Kidney (tissue), 14 donors: Measurements from ENCODE around the gene PITPNM1. TPM values are rescaled to one million over a fixed set of nuclear protein-coding genes. Genes with fewer than 3 reads are reported as not detected.

Source experiments
- DNase-seq, 5 donors: peaks; one replicate each; pipeline ENCODE4 v3.0.0-alpha.2; 2013 to 2020
- FAIRE-seq: peaks from 2 replicates; lab custom pipeline; 2012; peaks lifted over from hg19 to GRCh38; lab: Jason Lieb, UNC
- H3K27ac ChIP-seq, 2 donors: one replicate each; pipeline ENCODE4 v1.7.0; 2013; ENCODE audit warnings: low read depth in 2 of 2, low read length in 2 of 2, inconsistent platforms in 1 of 2
- H3K27me3 ChIP-seq: one replicate; pipeline ENCODE4 v1.7.1; 2013; ENCODE audit warnings: low read length, inconsistent platforms; ENCODE audit not compliant: control insufficient read depth, insufficient read depth
- H3K36me3 ChIP-seq, 3 donors: one replicate each; pipeline versions ENCODE4 v1.7.0 to v1.7.1; 2013; ENCODE audit warnings: low read length in 3 of 3, control low read depth in 1 of 3, inconsistent platforms in 1 of 3; ENCODE audit not compliant: insufficient read depth in 3 of 3, control insufficient read depth in 2 of 3
- H3K4me1 ChIP-seq, 3 donors: one replicate each; pipeline versions ENCODE4 v1.7.0 to v1.7.1; 2013; ENCODE audit warnings: low read length in 3 of 3, inconsistent platforms in 1 of 3, low read depth in 1 of 3; ENCODE audit not compliant: control insufficient read depth in 2 of 3, insufficient read depth in 2 of 3
- H3K4me3 ChIP-seq, 3 donors: one replicate each; pipeline versions ENCODE4 v1.7.0 to v1.8.1; 2013; ENCODE audit warnings: low read length in 3 of 3, control low read depth in 1 of 3, inconsistent platforms in 1 of 3
- H3K9ac ChIP-seq, 3 donors: one replicate each; pipeline versions ENCODE4 v1.7.0 to v1.7.1; 2013; ENCODE audit warnings: low read length in 3 of 3, control low read depth in 1 of 3, inconsistent platforms in 1 of 3
- H3K9me3 ChIP-seq, 3 donors: one replicate each; pipeline versions ENCODE4 v1.7.0 to v1.7.1; 2013; ENCODE audit warnings: low read length in 3 of 3, control low read depth in 1 of 3, inconsistent platforms in 1 of 3; ENCODE audit not compliant: control insufficient read depth in 2 of 3, insufficient read depth in 1 of 3
- intact Hi-C: fragments of 100-400 bp; cut with DNase I; formaldehyde crosslinking; loops from one replicate; pipeline ENCODE4 v1.11.1; 2022
- polyA plus RNA-seq: library from polyadenylated mRNA; stranded (reverse); fragments of 350-450 nt; fragmentation: Illumina TruSeq; extraction: RNeasy Lipid Tissue Mini Kit (QIAGEN cat#74804); gene quantifications from one replicate; pipeline ENCODE4 v1.2.3, GENCODE V29; 2014; ENCODE audit warnings: low read depth, low replicate concordance; ENCODE audit not compliant: insufficient read depth
- total RNA-seq: library from RNA; stranded (reverse); fragmentation: NEBNext Ultra II Directional; extraction: Animal tissue kit (Norgen Biotek cat#: 25700); gene quantifications from one replicate; pipeline ENCODE4 v1.2.1, GENCODE V29; 2021
- TF ChIP-seq, protein P1 (sequence below): IDR thresholded peaks from 3 replicates; pipeline ENCODE4 v1.5.1; 2012; ENCODE audit warnings: mild to moderate bottlenecking, moderate library complexity, borderline replicate concordance; ENCODE audit not compliant: insufficient read depth; ENCODE audit errors: extremely low read depth
- donor health status: control.
- donor health status: control.
- donor health status: control.
- donor health status: control.
- donor health status: control.
- donor health status: DM: yes; HTN: yes; CAD: no.
- donor health status: Normal renal cell carcinoma (clear cell type).

PITPNM1 gene
- total and polyA plus RNA-seq, 2 donors from 2014 or later = 19.3 to 74.7 TPM

DNA sequence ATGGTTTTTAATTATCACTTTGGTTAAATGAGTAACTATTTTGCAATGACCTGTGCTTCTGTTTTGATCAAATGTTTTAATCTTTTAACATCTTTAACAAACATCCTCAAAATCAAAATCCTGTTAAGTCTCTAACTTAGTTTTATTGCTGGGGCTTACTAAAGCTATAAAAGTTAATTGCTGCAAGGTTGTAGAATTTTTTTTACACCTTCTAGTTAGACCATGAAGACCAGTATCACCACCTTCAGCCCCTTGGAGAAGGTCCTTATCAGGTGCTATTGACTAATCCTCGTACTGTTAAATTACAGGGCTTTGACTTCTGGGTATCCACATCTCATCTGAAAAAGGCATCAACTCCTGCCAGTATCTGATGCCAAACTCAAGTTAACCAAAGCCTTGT is 30.4 kb upstream of the PITPNM1 start:
- Histone ChIP-seq H3K36me3 (no peaks in the 10 kb centered on the region), H3K4me3 (no peak overlapping the region), H3K9ac (no peak overlapping the region), H3K27ac (no peak overlapping the region), H3K4me1 (no peaks in the 10 kb centered on the region), H3K27me3 (no peaks in the 10 kb centered on the region), H3K9me3 (no peaks in the 10 kb centered on the region)
- intact Hi-C loops = no loop called here
- TF ChIP-seq, protein P1, sequence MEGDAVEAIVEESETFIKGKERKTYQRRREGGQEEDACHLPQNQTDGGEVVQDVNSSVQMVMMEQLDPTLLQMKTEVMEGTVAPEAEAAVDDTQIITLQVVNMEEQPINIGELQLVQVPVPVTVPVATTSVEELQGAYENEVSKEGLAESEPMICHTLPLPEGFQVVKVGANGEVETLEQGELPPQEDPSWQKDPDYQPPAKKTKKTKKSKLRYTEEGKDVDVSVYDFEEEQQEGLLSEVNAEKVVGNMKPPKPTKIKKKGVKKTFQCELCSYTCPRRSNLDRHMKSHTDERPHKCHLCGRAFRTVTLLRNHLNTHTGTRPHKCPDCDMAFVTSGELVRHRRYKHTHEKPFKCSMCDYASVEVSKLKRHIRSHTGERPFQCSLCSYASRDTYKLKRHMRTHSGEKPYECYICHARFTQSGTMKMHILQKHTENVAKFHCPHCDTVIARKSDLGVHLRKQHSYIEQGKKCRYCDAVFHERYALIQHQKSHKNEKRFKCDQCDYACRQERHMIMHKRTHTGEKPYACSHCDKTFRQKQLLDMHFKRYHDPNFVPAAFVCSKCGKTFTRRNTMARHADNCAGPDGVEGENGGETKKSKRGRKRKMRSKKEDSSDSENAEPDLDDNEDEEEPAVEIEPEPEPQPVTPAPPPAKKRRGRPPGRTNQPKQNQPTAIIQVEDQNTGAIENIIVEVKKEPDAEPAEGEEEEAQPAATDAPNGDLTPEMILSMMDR = no peak
- DNase-seq (no peak), FAIRE-seq (no peak)

DNA sequence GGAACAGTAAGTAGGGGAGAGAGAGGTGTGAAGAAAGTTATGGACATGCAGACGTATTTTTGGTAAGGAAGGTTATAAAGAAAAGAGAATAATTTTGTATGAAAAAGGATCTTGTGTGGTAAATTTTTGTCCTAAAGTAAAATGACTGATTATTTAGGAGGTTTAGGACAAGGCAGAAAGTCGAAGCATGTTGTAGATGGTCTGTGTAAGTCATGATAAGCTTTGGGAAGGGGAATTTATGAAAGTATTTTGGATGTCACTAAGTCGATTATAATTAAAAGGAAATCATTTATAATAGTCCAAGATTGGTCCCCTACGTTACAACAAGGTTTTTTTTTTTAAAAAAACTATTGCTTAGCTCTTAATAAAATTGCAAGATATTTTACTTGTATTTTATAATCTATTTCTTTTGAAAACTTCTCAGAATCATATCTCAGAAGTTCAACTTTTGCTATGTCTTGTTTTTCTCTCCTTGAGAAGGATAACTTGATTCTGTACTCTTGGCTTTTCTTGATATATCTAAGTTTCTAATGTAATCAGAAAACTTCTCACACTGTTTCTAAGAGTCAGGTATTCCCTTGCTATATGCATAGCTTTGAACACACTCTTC is 29.0 kb upstream of the PITPNM1 start:
- H3K36me3 ChIP-seq = no peaks in the 10 kb centered on the region
- H3K9me3 ChIP-seq = no peaks in the 10 kb centered on the region
- peaks cover 0 to 4% (median 0%) of the 10 kb centered on the region in 3 donors for H3K4me1 ChIP-seq
- DNase-seq (no peak), FAIRE-seq (no peak)
- no peak overlapping the region for H3K9ac ChIP-seq
- intact Hi-C loops = no loop called here
- TF ChIP-seq, protein P1 = no peak
- no peak overlapping the region for H3K4me3 ChIP-seq
- H3K27ac ChIP-seq = no peak overlapping the region
- no peaks in the 10 kb centered on the region for H3K27me3 ChIP-seq

DNA sequence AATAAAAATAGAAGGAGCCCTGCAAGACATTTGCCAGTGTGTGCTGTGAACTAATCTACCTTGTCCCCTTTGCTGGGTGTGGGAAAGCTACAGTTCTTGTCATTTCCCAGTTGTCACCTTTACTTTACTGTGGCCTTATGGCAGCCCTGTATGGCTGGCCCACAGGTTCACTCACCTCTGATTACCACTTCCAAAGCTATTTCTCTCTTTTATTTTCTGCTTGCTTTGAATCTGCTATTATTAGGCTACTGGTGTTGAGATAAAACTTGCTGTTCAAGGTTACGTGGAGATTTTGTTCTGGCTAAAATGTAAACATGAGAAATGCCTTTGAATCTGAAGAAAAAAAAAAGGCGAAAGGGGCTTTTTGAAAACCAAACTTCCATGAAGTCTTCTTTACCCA is 27.7 kb upstream of the PITPNM1 start:
- Histone ChIP-seq H3K4me3 (no peak overlapping the region), H3K9me3 (no peaks in the 10 kb centered on the region), H3K27ac (no peak overlapping the region), H3K27me3 (no peaks in the 10 kb centered on the region), H3K9ac (no peak overlapping the region), H3K36me3 (no peaks in the 10 kb centered on the region), H3K4me1 (peaks cover 0 to 4% (median 0%) of the 10 kb centered on the region in 3 donors)
- DNase-seq (no peak), FAIRE-seq (no peak)
- TF ChIP-seq, protein P1 = no peak
- intact Hi-C loops = no loop called here

DNA sequence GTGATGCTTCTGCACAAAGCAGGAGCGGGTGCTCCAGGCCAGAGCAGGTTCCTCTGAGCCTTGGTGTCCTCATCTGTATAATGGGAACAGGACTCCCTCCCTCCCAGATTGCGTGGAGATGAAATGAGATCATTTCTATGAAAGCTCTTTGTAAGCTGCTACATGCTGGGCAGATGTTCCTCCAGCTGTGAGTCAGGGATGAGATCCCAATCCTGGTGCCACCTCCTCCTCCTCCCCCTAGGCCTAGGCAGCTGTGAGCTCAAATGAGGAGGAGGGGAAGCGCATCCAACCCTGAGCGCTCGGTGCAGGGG is 25.1 kb upstream of the PITPNM1 start:
- H3K27ac ChIP-seq = no peak overlapping the region
- no peaks in the 10 kb centered on the region for H3K27me3 ChIP-seq
- H3K4me1 ChIP-seq = peaks cover 0 to 4% (median 0%) of the 10 kb centered on the region in 3 donors
- TF ChIP-seq, protein P1 = no peak
- no peak for DNase-seq
- intact Hi-C loops = no loop called here
- H3K9ac ChIP-seq = no peak overlapping the region
- no peak overlapping the region for H3K4me3 ChIP-seq
- FAIRE-seq = no peak
- H3K36me3 ChIP-seq = no peaks in the 10 kb centered on the region
- H3K9me3 ChIP-seq = no peaks in the 10 kb centered on the region
